ENCODE data around the gene EFCAB8. TPM values are rescaled to one million over a fixed set of nuclear protein-coding genes. Genes with fewer than 3 reads are reported as not detected.
A peak's percentile ranks its signal among the peaks of the same experiment; 100 is the strongest.

The EFCAB8 gene
- polyA plus RNA-seq, 1 experiment = not detected

DNA sequence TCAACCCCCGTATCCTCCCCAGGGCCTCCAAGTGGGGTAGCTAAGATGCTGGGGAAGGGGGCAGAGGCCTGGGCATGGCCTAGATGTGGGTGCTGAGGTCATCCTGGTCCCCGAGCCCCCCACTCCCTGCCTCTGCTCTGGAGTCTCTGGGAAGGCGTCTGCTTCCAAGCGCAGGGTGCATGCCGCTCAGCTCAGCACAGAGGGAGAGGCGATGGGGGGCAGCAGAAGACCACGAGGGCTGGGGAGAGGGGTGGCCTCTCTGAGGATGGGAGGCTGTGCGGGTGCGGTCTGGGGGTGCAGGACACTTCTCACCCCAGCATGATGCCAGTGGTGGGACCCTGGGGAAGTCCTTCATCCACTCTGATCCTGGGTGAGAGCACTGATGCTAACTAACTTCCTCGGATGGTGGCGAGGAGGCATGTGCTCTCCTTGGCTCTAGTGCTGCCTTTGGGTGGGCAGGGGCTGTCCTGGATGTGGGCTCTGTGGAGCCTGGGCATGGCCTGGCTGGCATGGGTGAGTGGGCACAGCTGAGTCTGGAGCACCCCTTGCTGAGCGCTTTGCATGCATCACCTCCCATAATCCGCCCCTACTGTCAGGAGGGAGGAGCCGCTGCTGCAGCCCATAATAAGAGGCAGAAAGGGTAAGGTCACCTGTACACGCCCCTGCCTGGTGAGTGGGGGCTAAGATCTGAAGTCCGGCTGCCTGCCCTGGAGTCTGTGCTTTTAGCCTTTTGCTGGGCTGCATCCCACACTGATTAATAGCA lies 34.7 kb downstream of the EFCAB8 start:
- ChIA-PET POLR2A (no interaction called here), CTCF (interaction anchor here (0.5 to 6.0 kb wide), 2 partner anchors 103 to 849 kb away, joined by 8 to 31 read pairs; no protein-coding TSS in a partner anchor)
- Histone ChIP-seq H3K9me3 (ENCODE audit: control insufficient read depth, insufficient read depth, low read length) (no peaks in the 10 kb centered on the region), H3K4me3 (ENCODE audit: low read depth, low read length) (no peak overlapping the region), H3K27me3 (ENCODE audit: control insufficient read depth, insufficient read depth, low read length) (peaks cover 8% of the 10 kb centered on the region), H3K27ac (ENCODE audit: low read depth, low read length) (no peak overlapping the region)
- no peak for DNase-seq (ENCODE audit: low read depth, low spot score)
- TF ChIP-seq, protein P1, sequence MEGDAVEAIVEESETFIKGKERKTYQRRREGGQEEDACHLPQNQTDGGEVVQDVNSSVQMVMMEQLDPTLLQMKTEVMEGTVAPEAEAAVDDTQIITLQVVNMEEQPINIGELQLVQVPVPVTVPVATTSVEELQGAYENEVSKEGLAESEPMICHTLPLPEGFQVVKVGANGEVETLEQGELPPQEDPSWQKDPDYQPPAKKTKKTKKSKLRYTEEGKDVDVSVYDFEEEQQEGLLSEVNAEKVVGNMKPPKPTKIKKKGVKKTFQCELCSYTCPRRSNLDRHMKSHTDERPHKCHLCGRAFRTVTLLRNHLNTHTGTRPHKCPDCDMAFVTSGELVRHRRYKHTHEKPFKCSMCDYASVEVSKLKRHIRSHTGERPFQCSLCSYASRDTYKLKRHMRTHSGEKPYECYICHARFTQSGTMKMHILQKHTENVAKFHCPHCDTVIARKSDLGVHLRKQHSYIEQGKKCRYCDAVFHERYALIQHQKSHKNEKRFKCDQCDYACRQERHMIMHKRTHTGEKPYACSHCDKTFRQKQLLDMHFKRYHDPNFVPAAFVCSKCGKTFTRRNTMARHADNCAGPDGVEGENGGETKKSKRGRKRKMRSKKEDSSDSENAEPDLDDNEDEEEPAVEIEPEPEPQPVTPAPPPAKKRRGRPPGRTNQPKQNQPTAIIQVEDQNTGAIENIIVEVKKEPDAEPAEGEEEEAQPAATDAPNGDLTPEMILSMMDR (IDR thresholded peaks at IDR 0.05; ENCODE audit: low read depth, low read length) = no peak

DNA sequence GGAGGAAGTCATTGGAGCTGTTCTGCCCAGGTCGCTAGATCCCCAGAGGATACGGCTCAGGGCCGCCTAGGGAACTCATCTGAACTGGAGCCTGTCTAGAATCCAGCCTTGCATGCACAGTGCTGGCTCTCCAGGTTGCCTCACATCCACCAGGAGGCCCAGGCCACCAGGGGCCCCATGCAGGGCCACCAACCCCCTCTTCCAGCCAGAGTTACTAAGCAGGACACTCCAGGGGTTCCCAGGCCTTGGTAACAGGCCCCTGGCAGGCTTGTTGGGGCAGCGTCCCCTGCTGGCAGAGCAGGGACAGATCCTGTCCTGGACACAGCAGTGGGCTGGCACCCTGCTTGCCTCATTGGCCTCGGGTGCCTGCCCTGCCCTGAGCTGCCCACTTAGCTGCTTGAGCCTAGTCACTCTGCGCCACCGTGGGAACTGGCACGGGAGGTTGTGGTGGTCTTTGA lies 35.3 kb downstream of the EFCAB8 start:
- ChIA-PET CTCF (interaction anchor here (0.5 to 6.0 kb wide), 2 partner anchors 17 to 104 kb away, joined by 4 to 31 read pairs; no protein-coding TSS in a partner anchor), POLR2A (no interaction called here)
- Histone ChIP-seq H3K9me3 (ENCODE audit: control insufficient read depth, insufficient read depth, low read length) (no peaks in the 10 kb centered on the region), H3K27me3 (ENCODE audit: control insufficient read depth, insufficient read depth, low read length) (peaks cover 8% of the 10 kb centered on the region), H3K27ac (ENCODE audit: low read depth, low read length) (no peak overlapping the region), H3K4me3 (ENCODE audit: low read depth, low read length) (no peak overlapping the region)
- TF ChIP-seq, protein P1 (IDR thresholded peaks at IDR 0.05; ENCODE audit: low read depth, low read length) = peak; percentile 54
- DNase-seq (ENCODE audit: low read depth, low spot score) = no peak

DNA sequence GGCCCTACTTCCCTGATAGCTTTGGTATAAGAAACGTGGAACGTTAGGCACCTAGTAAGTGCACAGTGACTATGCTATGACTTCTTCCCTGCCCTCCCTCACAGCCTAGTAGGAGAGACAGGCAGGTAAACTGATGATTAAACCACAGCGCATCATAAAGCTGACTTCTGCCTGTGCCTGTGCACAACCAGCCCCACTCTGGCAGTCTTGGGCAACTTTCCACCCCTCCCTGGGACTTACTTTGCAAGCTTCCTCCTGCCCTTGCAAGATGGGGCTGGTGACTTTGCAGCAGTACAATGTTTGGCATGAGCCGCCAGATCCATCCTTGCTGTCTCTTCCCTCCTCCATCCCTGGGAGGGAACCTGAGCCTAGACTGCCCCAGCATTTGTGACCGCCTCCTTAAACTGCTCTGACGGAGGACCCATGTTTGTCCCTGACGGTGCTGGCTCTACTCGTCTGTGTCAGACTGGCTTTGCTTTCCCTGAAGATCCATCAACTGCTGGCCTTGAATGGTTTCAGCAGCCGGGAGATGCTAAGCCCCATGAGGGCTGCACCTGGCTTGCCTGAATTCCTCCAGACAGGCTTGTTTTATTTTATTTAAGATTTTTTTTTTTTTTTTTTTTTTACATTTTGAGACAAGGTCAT lies 36.1 kb downstream of the EFCAB8 start:
- Histone ChIP-seq H3K4me3 (ENCODE audit: low read depth, low read length) (no peak overlapping the region), H3K9me3 (ENCODE audit: control insufficient read depth, insufficient read depth, low read length) (no peaks in the 10 kb centered on the region), H3K27ac (ENCODE audit: low read depth, low read length) (no peak overlapping the region), H3K27me3 (ENCODE audit: control insufficient read depth, insufficient read depth, low read length) (peaks cover 8% of the 10 kb centered on the region)
- DNase-seq (ENCODE audit: low read depth, low spot score) = no peak
- POLR2A ChIA-PET = no interaction called here
- CTCF ChIA-PET = interaction anchor here (0.5 to 6.0 kb wide), 2 partner anchors 16 to 104 kb away, joined by 4 to 31 read pairs; no protein-coding TSS in a partner anchor
- TF ChIP-seq, protein P1 (IDR thresholded peaks at IDR 0.05; ENCODE audit: low read depth, low read length) = no peak

DNA sequence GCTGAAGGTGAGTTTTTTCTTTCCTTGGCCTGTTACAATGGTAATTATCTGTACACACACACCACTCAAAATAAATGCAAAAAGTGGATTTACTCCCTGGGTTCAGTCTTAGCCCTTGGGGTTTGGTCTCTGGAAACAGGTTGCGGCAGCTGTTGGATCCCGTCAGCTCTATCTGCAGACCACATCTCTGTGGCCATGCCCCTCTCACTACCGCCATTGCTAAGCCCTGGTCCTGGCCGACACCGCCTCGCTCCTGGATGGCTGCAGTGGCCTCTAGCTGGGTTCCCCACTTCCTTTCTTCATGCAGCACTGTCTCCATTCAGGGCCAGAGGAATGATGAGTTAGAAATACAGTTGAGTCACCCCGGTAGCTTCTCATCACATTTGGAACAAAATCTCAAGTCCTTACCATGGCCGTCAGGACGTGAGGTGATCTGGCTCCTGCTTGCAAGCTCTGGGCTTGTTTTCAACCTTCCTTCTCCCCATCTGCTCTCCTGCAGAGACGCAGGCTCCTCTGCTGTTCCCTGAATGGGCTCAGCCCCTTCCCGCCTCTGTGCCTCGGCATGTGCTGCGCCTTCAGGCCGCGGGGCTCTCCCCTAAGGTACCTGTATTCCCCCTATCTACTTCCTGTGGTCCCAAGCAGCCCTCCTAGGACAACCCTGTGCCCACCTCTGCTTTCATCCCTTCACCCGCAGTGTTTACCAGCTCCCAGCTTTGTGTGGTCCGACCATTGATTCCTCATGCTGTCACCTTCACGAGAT lies 38.0 kb downstream of the EFCAB8 start:
- Histone ChIP-seq H3K27ac (ENCODE audit: low read depth, low read length) (no peak overlapping the region), H3K4me3 (ENCODE audit: low read depth, low read length) (no peak overlapping the region), H3K27me3 (ENCODE audit: control insufficient read depth, insufficient read depth, low read length) (peaks cover 8% of the 10 kb centered on the region), H3K9me3 (ENCODE audit: control insufficient read depth, insufficient read depth, low read length) (no peaks in the 10 kb centered on the region)
- no peak for DNase-seq (ENCODE audit: low read depth, low spot score)
- TF ChIP-seq, protein P1 (IDR thresholded peaks at IDR 0.05; ENCODE audit: low read depth, low read length) = no peak
- ChIA-PET POLR2A (no interaction called here), CTCF (interaction anchor here (0.6 to 6.0 kb wide), 2 partner anchors 69 to 106 kb away, joined by 3 to 31 read pairs; no protein-coding TSS in a partner anchor)

Measured in AG04450 (cell line).